GM12872 (cell line): Measurements from ENCODE around the gene ATF6B.

ENCODE experiments used
- CTCF ChIP-seq: IDR thresholded peaks from 3 replicates; pipeline ENCODE4 v1.5.1; 2011; ENCODE audit warnings: low read depth, mild to moderate bottlenecking, low read length, moderate library complexity; ENCODE audit not compliant: insufficient read depth

Gene ATF6B

GRCh38 chr6:32076321-32076809 lies 51.7 kb downstream of the ATF6B start:
- no peak for TF ChIP-seq CTCF

- TF ChIP-seq CTCF: no peak
These were observed 52.3 kb downstream of the ATF6B start for GRCh38 chr6:32075781-32076180.

GRCh38 chr6:32074996-32075532 lies 53.0 kb downstream of the ATF6B start:
- TF ChIP-seq CTCF: no peak

GRCh38 chr6:32073613-32074012 lies 54.4 kb downstream of the ATF6B start:
- TF ChIP-seq CTCF: no peak

- no peak for TF ChIP-seq CTCF
These were observed 54.9 kb downstream of the ATF6B start for GRCh38 chr6:32073101-32073500.

GRCh38 chr6:32070814-32071543 lies 57.1 kb downstream of the ATF6B start:
- TF ChIP-seq CTCF: no peak

- TF ChIP-seq CTCF: no peak
These were observed 58.0 kb downstream of the ATF6B start for GRCh38 chr6:32069878-32070515.
